ENCODE measurements around the gene IQCN.

IQCN gene

GRCh38 chr19:18319591-18320135 is 45.4 kb upstream of the IQCN start:
- no peak for TF ChIP-seq CTCF (IDR thresholded peaks at IDR 0.05; ENCODE audit: control insufficient read depth, extremely low read depth, insufficient read depth)
- no peak overlapping the region for H3K4me3 ChIP-seq (ENCODE audit: low read depth, low read length)
- DNase-seq (ENCODE audit: low read depth): no peak

GRCh38 chr19:18317961-18318800 is 43.9 kb upstream of the IQCN start:
- DNase-seq (ENCODE audit: low read depth): no peak
- no peak for TF ChIP-seq CTCF (IDR thresholded peaks at IDR 0.05; ENCODE audit: control insufficient read depth, extremely low read depth, insufficient read depth)
- H3K4me3 ChIP-seq (ENCODE audit: low read depth, low read length): no peak overlapping the region

- DNase-seq (ENCODE audit: low read depth): no peak
- no peak overlapping the region for H3K4me3 ChIP-seq (ENCODE audit: low read depth, low read length)
- no peak for TF ChIP-seq CTCF (IDR thresholded peaks at IDR 0.05; ENCODE audit: control insufficient read depth, extremely low read depth, insufficient read depth)
Observed at GRCh38 chr19:18313398-18313797, 39.1 kb upstream of the IQCN start.

- DNase-seq (ENCODE audit: low read depth): no peak
- TF ChIP-seq CTCF (IDR thresholded peaks at IDR 0.05; ENCODE audit: control insufficient read depth, extremely low read depth, insufficient read depth): no peak
- H3K4me3 ChIP-seq (ENCODE audit: low read depth, low read length): no peak overlapping the region
Observed at GRCh38 chr19:18312092-18312534, 37.9 kb upstream of the IQCN start.

GRCh38 chr19:18311502-18312091 is 37.3 kb upstream of the IQCN start:
- TF ChIP-seq CTCF (IDR thresholded peaks at IDR 0.05; ENCODE audit: control insufficient read depth, extremely low read depth, insufficient read depth): no peak
- DNase-seq (ENCODE audit: low read depth): no peak
- H3K4me3 ChIP-seq (ENCODE audit: low read depth, low read length): no peak overlapping the region

- TF ChIP-seq CTCF (IDR thresholded peaks at IDR 0.05; ENCODE audit: control insufficient read depth, extremely low read depth, insufficient read depth): no peak
- no peak overlapping the region for H3K4me3 ChIP-seq (ENCODE audit: low read depth, low read length)
- no peak for DNase-seq (ENCODE audit: low read depth)
Observed at GRCh38 chr19:18310966-18311365, 36.7 kb upstream of the IQCN start.

All from LNCaP clone FGC (cell line).